ENCODE measurements around the gene CAP2. TPM values are rescaled to one million over a fixed set of nuclear protein-coding genes. Genes with fewer than 3 reads are reported as not detected.

The CAP2 gene
- total RNA-seq, 1 experiment from 2014 or later, result 37.0 TPM

GRCh38 chr6:17504005-17504404 is 110.6 kb downstream of the CAP2 start:
- H3K36me3 ChIP-seq (ENCODE audit: control insufficient read depth, insufficient read depth, low read length), result no peaks in the 10 kb centered on the region
- BruUV-seq (replicated peaks), result no TSS peak
- DNase-seq (ENCODE audit: low read depth, low spot score) (no peak), ATAC-seq (no peak)
- no peaks in the 10 kb centered on the region for H3K9me3 ChIP-seq (ENCODE audit: control insufficient read depth, insufficient read depth, low read depth, low read length)
- no peak overlapping the region for H3K4me3 ChIP-seq (ENCODE audit: low read depth in 2 of 2, low read length in 2 of 2)
- POLR2A ChIA-PET, result interaction anchor here (0.6 kb wide), 1 partner anchor 111 kb away, joined by 12 read pairs; the partner anchor contains the start of gene CAP2
- no peaks in the 10 kb centered on the region for H3K4me1 ChIP-seq (ENCODE audit: control insufficient read depth, insufficient read depth, low read length)
- no peaks in the 10 kb centered on the region for H3K27me3 ChIP-seq (ENCODE audit: control insufficient read depth, insufficient read depth, low read length)
- intact Hi-C loops (cut with micrococcal nuclease; ENCODE audit: unreplicated experiment) (no loop called here), in situ Hi-C loops (cut with HindIII; ENCODE audit: low pct_unique_long_range_greater_than_20kb, low sequenced_read_pairs) (no loop called here)
- CTCF ChIA-PET, result no interaction called here
- TF ChIP-seq SIN3A (IDR thresholded peaks at IDR 0.05; ENCODE audit: borderline replicate concordance, insufficient read depth, low read depth, low read length) (no peak), CTCF (IDR thresholded peaks at IDR 0.05) (no peak), POLR2AphosphoS5 (IDR thresholded peaks at IDR 0.05; ENCODE audit: low read depth, low read length) (no peak), TCF7L2 (IDR thresholded peaks at IDR 0.05; ENCODE audit: low read depth, low read length) (no peak), REST (IDR thresholded peaks at IDR 0.05; ENCODE audit: insufficient read depth in 1 of 2, low read depth in 2 of 2, low read length in 1 of 2) (no peak)
- no peak overlapping the region for H3K27ac ChIP-seq (ENCODE audit: low read length)

GRCh38 chr6:17505062-17505476 is 111.7 kb downstream of the CAP2 start:
- BruUV-seq (replicated peaks), result no TSS peak
- Histone ChIP-seq H3K9me3 (ENCODE audit: control insufficient read depth, insufficient read depth, low read depth, low read length) (no peaks in the 10 kb centered on the region), H3K4me3 (ENCODE audit: low read depth in 2 of 2, low read length in 2 of 2) (no peak overlapping the region), H3K27ac (ENCODE audit: low read length) (no peak overlapping the region), H3K27me3 (ENCODE audit: control insufficient read depth, insufficient read depth, low read length) (no peaks in the 10 kb centered on the region), H3K36me3 (ENCODE audit: control insufficient read depth, insufficient read depth, low read length) (no peaks in the 10 kb centered on the region), H3K4me1 (ENCODE audit: control insufficient read depth, insufficient read depth, low read length) (no peaks in the 10 kb centered on the region)
- in situ Hi-C loops (cut with HindIII; ENCODE audit: low pct_unique_long_range_greater_than_20kb, low sequenced_read_pairs) (no loop called here), intact Hi-C loops (cut with micrococcal nuclease; ENCODE audit: unreplicated experiment) (no loop called here)
- POLR2A ChIA-PET, result no interaction called here
- CTCF ChIA-PET, result interaction anchor here (0.6 kb wide), 1 partner anchor 701 kb away, joined by 4 read pairs; no protein-coding TSS in a partner anchor
- ATAC-seq, result 0 out of 2 replicates have a peak, but pooled peaks have one; percentile 51
- DNase-seq (ENCODE audit: low read depth, low spot score), result no peak
- TF ChIP-seq TCF7L2 (IDR thresholded peaks at IDR 0.05; ENCODE audit: low read depth, low read length) (no peak), REST (IDR thresholded peaks at IDR 0.05; ENCODE audit: insufficient read depth in 1 of 2, low read depth in 2 of 2, low read length in 1 of 2) (no peak), CTCF (IDR thresholded peaks at IDR 0.05) (peak; percentile 48; the same call in 1 of the 2 replicates)
